GM21367 (cell line): ENCODE data around the gene GINS3.
"Not testable (repeated sequence)": the region's sequence is repeated elsewhere in the genome, so short reads cannot be mapped to it uniquely, and the experiment has no call there.

Experiments
- ATAC-seq: cut with Tn5 transposase; IDR thresholded peaks from one replicate; pipeline ENCODE4 v1.9.1; 2021; ENCODE audit not compliant: unreplicated experiment

The GINS3 gene

DNA sequence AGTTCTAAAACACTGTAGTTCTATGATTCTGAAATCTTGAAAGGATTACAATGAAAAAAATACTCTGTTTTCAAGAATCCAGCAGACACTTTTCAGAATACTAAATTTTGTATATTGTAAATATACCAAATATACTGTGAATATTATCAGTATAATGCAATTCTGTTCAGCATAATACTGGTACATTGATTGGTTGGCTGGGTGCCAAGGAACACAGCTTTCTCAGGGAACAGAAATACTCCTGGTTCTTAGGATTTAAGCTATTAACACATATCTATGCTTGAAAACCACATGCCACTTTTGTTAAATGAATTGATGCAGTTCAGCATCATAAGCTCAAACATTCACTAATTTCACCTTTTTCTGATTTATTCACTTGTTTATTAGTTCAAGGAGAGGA is 2.5 kb upstream of the GINS3 start:
- ATAC-seq, result no peak

DNA sequence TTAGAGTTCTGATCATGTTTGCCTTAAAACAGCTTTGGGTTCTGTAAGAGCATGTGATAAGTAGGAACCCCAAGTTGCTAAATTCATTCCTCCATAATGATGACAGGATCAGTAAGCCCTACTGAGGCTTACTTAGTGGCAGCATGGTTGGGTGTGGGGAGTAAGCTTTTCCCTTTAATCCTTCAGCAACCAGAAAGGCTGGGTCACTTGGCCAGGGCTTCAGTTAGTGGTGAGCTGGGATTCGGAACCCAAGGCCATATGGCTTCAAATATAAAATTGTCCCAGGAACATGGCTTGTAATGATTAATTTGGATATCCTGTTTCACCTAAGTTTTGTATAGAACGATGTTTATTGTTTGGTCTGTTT is 850 bp downstream of the GINS3 start:
- ATAC-seq, result peak; percentile 10

DNA sequence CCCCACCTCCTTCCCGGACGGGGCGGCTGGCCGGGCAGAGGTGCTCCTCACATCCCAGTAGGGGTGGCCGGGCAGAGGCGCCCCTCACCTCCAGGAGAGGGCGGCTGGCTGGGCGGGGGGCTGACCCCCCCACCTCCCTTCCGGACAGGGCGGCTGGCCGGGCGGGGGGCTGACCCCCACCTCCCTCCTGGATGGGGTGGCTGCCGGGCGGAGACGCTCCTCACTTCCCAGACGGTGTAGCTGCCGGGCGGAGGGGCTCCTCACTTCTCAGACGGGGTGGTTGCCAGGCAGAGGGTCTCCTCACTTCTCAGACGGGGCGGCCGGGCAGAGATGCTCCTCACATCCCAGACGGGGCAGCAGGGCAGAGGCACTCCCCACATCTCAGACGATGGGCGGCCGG is 4.6 kb downstream of the GINS3 start:
- ATAC-seq, result not testable (repeated sequence)

DNA sequence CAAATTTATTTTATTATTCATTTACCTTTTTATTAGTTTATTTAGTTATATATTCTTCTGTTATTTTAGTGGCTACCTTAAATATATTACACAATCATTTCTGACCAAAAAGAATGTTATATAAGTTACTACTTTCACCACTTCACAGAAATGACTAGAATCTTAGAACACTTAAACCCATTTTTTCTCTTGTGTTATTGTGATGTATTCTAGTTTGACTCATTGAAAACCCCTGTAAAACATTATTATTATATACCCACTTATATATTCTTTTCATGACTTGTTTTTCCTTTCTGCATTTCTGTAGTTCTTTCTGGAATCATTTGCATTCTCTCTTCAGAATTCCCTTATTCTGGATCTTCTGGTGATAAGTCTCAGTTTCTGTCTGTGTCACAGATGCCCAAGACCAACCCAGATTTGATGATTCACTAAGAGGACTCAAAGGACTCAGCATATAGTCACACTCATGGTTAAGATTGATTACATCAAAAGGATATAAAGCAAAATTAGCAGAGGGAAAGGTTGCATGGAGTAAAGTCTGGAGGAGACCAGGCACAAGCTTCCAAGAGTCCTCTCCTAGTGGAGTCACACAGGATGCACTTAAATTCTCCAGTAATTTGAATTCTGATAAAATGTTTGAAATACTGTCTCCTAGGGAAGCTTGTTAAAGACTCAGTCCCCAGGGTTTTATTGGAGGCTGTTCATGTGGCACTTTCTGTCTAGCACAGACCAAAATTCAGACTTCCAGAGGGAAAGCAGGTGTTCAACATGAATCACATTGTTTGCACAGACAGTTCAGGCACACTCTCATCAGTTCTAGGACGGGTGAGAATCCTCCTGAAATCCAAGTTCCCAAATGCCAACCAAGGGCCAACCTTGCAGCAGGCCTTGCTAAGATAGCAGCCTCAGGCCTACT is 7.7 kb downstream of the GINS3 start:
- no peak for ATAC-seq

DNA sequence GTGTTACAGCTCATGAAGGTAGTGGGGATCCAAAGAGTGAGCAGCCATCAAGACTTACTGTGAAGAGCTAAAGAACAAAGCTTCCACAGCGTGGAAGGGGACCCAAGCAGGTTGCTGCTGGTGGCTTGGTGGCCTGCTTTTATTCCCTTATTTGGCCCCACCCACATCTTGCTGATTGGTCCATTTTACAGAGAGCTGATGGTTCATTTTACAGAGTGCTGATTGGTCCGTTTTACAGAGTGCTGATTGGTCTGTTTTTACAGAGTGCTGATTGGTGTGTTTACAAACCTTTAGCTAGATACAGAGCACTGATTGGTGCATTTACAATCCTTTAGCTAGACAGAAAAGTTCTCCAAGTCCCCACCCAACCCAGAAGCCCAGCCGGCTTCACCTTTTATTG is 9.0 kb downstream of the GINS3 start:
- ATAC-seq, result not testable (repeated sequence)

DNA sequence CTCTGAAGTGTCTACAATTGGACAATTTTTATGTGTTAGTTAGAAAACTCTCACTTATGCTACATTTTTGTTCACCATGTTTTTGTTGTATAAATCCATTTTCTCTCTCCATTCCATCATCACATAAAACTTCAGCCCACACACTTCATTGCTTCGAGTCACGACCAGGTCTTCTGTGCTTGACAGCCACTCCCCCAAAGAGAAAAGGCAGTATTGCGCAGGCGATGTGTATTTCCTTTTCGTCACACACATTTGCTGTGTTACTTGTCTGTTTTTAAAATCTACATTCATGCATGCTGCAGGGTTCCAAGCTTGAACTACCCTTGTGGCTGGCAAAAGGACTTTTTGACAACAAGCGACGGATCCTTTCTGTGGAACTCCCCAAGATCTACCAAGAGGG is 10.5 kb downstream of the GINS3 start:
- no peak for ATAC-seq

DNA sequence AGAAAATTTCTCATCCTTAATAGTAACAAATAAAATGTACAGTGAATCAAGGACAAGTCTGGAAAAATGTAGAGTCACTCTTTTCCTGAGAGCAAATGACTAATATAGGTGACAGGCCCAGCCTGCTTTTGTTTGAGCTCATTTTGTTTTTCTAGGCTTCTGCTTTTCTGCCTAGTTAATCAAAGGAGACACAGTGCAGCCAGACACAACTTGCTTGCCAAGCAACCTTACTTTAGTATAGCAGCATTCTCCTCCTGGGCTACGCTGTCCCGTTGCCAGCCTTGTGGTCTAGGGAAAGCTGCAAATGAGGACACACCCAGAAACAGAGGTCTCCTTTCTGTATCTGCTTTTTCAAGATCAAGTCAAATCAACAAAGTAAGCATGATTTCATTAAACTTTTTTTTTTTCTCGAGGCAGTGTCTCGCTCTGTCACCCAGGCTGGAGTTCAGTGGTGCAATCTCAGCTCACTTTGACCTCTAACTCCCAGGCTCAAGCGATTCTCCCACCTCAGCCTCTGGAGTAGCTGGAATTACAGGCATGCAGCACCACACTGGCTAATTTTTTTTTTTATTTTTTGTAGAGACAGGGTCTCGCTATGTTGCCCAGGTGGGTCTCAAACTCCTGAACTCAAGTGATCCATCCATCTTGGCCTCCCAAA is 17.2 kb downstream of the GINS3 start:
- ATAC-seq, result no peak

DNA sequence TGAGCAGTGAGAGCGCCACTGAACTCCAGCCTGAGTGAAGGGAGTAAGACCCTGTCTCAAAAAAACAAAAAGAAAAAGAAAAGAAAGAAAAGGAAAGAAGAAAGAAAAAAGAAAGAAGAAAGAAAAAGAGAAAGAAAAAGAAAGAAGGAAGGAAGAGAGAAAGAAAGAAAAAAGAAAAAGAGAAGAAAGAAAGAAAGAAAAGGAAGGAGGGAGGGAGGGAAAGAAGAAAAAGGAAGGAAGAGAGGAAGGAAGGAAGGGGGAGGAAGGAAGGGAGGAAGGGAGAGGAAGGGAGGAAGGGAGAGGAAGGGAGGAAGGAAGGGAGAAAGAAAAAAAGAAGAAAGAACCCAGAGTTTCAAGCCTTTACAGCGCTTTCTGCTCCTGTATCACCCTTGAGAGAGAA is 19.1 kb downstream of the GINS3 start:
- ATAC-seq, result no peak

DNA sequence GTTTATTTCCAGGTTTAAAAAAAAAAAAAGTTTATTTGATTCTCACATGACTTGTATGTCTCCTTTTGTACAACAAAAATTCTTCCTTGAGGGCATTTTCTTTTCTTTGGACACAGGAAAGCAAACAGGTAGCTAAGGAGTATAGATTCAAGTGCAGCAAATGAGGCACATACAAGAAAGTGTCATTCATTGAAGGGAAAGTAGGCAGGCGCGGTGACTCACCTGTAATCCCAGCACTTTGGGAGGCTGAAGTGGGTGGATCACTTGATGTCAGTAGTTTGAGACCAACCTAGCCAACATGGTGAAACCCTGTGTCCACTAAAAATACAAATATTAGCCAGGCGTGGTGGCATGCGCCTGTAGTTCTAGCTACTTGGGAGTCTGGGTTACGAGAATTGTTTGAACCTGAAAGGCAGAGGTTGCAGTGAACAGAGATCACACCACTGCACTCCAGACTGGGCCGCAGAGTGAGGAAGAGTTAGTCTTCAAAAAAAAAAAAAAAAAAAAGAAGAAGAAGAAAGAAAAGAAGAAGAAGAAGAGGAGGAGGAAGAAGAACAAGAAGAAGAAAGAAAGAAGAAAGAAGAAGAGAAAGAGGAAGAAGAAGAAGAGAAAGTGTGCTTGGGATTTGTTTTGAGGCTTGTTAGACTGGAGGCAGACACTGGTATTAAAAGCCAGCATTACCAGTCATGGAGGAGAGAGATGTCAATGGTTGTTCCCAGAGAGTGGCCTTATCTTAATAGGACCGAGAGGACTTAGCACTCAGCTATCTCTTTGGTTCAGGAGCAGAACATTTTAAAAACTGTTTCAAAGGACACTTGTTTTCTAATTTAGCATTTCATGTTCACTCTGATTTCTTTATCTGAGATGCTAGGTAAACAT is 19.7 kb downstream of the GINS3 start:
- ATAC-seq, result no peak

DNA sequence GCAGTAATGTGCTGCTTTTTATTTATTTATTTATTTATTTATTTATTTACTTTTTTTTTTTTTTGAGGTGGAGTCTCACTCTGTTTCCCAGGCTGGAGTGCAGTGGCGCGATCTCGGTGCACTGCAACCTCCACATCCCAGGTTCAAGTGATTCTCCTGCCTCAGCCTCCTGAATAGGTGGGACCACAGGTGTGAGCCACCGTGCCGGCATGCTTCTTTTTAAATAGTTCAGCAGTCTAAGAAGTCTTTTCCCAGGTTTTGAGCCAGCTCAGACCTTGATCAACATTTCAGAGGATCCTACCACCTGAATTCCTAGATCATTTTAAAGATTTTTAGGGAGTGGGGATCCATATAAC is 20.3 kb downstream of the GINS3 start:
- ATAC-seq, result not testable (repeated sequence)

DNA sequence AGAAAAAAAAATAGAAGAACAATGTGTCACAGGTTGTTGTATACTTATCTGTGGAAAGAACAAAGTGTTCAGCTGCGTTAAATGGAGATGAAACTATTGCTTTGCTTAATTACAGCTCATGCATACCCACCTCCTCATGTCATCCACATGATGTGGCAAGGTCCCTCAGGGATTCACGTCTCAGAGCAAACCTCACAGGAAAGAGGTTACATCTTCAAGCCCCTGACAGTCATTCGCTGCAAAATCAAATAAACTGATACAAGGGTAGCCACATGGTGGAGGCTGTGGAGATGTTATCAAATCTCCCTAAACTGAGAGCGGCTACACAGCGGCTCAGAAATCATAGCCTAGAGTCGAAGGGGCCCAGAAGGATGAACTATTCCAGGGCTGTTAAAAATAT is 21.1 kb downstream of the GINS3 start:
- ATAC-seq, result no peak

DNA sequence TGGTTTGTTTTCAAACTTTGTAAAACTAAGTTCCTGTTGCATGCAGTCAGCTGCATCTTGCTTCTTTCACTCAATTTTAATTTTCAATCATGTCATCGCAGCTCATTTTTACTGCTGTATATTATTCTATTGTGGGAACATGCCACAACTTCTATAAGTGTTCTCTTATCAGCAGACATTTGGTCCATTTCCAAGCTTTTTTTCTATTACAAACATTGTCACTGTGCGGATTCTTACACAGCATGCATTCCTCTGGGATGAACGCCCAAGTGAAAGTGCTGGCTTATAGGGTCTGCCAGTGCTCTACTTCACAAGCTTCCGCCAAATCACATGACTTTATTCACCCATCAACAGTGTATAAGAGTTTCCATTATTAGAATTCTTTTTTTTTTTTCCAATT is 22.7 kb downstream of the GINS3 start:
- no peak for ATAC-seq

DNA sequence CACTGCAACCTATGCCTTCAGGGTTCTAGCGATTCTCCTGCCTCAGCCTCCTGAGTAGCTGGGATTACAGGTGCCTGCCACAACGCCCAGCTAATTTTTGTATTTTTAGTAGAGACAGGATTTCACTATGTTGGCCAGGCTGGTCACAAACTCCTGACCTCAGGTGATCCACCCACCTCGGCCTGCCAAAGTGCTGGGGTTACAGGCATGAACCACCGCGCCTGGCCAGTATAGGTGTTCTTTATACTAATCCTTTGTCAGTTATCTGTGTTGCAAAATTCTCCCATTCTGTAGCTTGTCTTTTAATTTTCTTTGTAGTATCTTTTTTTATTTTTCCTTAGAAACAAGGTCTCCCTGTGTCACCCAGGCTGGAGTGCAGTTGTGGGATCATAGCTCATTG is 23.7 kb downstream of the GINS3 start:
- not testable (repeated sequence) for ATAC-seq

DNA sequence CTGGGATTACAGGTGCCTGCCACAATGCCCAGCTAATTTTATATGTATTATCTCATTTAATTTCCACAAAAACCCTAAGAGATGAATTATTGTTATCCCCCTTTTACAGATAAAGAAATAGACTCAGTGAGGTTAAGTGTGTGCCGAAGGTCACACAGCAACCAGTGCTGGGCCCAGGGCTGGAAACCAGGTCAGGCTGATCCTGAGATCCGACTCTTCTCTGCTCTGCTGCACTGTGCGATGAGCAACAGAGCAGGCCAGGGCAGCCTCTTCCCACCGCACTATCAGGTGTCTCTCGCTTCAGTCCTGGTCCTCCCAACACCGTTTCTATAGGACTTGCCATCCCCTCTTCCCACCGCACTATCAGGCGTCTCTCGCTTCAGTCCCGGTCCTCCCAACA is 24.8 kb downstream of the GINS3 start:
- no peak for ATAC-seq

DNA sequence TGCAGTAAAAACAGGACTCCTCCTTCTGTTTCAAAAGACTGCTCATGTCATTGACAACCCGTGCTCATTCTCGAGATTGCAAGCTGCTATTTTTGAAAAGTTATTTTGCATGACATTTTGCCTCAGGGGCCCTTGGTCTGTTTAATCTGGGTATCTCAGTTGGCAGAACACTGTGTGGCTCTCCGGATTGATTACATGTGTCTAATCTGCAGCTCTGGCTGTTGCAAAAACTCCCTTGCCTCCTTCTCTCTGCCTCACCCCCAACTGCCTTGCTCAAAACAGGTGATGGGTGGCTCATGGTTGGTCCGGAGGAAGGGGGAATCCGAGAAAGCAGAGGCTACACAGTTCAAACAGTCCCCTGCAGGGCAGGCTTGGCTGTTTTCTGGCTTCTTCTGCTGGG is 25.3 kb downstream of the GINS3 start:
- ATAC-seq, result no peak

DNA sequence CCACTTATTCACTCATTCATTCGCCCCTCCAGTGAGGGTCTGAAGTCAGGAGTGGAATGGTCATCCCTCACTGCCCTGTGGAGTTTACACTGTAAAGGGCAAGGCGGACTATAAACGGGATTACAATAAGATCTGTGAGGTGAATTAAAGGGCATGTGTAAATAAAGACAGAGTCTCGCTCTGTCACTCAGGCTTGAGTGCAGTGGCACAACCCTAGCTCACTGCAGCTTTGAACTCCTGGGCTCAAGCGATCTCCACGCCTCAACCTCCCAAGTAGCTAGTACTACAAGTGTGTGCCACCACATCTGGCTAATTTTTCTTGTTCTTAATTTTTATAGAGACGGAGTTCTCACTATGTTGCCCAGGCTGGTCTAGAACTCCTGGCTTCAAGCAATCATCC is 25.8 kb downstream of the GINS3 start:
- ATAC-seq, result no peak

DNA sequence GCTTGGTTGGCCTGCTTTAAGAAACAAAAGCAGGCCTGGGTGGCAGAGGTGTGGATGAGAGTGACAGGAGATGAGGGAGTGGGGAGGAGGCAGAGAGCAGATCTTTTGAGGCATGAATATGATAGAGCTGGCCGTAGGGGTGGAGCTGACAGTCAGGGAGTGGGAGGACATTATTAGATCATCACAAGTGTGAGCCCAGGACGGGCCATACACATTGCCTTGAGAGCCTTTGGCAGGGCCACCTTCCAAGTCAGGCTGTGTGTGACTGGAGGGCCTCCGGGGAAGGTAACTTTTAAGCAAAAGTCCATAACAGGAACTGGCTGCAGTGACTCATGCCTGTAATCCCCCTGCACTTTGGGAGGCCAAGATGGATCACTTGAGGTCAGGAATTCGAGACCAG is 26.3 kb downstream of the GINS3 start:
- ATAC-seq, result no peak

DNA sequence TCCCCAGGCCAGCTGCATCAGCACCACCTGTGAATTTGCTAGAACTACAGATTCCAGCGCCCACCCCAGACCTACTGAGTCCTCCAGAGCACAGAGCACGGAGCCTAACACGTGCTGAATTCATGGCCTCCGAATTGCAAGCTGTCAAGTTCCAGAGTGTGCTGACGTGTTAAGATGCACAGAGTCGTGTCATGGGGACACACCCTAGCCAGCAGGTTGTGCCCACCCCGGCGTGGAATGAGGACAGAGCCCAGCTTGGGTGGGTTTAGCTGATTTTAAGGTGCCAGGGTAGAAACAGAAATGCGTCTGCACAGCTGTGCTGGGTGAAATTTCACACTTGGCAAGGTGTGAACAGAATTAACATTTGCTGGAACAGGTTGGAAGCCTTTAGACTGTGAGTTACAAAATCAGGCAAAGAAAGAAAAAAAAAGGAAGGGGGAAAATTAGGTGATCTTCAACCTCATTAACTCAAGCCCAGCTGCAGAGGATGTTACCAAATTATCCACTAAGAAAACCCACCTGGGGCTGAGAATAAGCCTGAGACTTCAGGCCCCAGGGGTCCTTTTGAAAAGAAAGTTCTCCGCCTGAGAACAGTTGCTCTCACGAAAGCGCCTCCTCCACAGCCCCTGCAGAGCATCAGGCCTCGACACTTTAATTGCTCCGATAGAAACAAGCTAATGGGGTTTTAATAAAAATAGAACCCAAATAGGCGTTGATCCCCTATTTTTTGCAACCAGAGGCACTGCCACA is 27.1 kb downstream of the GINS3 start:
- no peak for ATAC-seq

DNA sequence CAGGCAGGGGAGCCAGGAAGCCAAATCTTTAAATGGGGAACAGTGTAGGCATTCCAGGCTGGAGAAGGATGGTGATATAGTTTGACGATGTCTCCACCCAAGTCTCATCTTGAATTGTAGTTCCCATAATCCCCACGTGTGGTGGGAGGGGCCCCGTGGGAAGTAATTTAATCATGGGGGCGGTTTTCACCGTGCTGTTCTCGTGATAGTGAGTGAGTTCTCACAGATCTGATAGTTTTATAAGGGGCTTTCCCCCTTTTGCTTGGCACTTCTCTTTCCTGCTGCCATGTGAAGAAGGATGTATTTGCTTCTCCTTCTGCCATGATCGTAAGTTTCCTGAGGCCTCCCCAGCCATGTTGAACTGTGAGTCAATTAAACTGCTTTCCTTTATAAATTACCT is 28.8 kb downstream of the GINS3 start:
- ATAC-seq, result no peak

DNA sequence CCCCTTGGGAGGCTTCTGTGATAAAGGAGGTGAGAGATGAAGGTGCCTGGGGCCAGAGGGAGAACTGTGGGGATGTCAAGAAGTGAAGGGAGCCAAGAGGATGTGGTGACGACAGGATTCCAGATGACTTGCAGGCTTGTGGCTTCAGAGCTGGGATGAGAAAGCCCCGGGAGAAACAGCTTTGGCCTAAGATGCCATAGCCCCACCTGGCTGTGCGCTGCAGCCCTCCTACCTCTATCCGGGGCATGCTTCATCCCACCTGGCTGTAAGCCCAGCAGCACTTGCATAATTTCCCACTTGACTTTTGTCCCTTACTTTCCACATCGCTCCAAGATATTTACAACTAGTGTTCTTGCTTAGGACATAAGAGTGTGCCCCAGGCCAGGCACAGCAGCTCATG is 29.3 kb downstream of the GINS3 start:
- no peak for ATAC-seq

DNA sequence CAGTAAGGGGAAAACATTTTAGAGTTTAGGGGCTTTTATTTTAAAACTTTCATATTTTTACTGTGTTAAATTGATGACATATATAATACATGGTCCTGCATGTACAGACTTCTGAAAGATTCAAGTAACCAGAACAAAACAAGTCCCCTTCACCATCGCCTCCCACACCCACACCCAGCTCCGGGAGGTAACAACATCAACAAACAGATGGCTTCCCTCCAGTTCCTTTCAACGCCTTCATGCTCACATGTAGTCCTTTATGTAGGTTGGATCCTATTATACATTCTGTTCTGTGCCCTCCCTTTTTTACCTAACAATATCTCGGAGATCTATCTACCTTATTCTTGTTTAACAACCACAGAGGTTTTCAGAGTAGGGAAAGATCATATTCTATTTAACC is 30.5 kb downstream of the GINS3 start:
- no peak for ATAC-seq
